Transverse colon (tissue), 3 donors: ENCODE data around the gene ZSWIM4.

ENCODE experiments used
- POLR2A ChIP-seq: fragments of 450-650 bp; IDR thresholded peaks from one replicate; pipeline ENCODE4 v1.6.1; 2016; ENCODE audit warnings: antibody characterized with exemption, mild to moderate bottlenecking, moderate library complexity
- POLR2AphosphoS5 ChIP-seq, 3 donors: sonication (generic); formaldehyde crosslinking; IDR thresholded peaks; one replicate each; pipeline ENCODE4 v1.6.1; 2016; ENCODE audit warnings: antibody characterized with exemption in 3 of 3

GRCh38 chr19:13869281-13869680 is 74.0 kb downstream of the ZSWIM4 start:
- TF ChIP-seq POLR2A (no peak), POLR2AphosphoS5 (IDR thresholded peaks at IDR 0.05) (no peak)
